ENCODE data around the gene LRGUK. TPM values are rescaled to one million over a fixed set of nuclear protein-coding genes. Genes with fewer than 3 reads are reported as not detected.

Gene LRGUK
- total and polyA plus RNA-seq, 2 experiments from 2014 or later: 2.4 to 7.1 TPM

GRCh38 chr7:134246761-134247160 lies 119.6 kb downstream of the LRGUK start:
- ATAC-seq (no peak), DNase-seq (ENCODE audit: low spot score) (no peak)
- Histone ChIP-seq H3K79me2 (replicated peaks; ENCODE audit: insufficient read depth) (no peaks in the 10 kb centered on the region), H3K4me2 (no peak overlapping the region), H3F3A (replicated peaks; ENCODE audit: low read depth) (no peaks in the 10 kb centered on the region), H3K36me3 (ENCODE audit: insufficient read depth) (no peaks in the 10 kb centered on the region), H3K4me1 (ENCODE audit: insufficient read depth) (no peaks in the 10 kb centered on the region), H3K4me3 (no peak overlapping the region), H3K27ac (ENCODE audit: low read depth) (no peak overlapping the region), H3K9me2 (ENCODE audit: insufficient read depth) (0 out of 2 replicates have a peak, but pooled peaks cover under 1% of the 10 kb centered on the region), H3K27me3 (ENCODE audit: insufficient read depth) (no peaks in the 10 kb centered on the region), H4K20me1 (replicated peaks; ENCODE audit: insufficient read depth) (no peaks in the 10 kb centered on the region), H2AFZ (no peak overlapping the region)
- Mint-ChIP-seq H3K4me1 (peaks cover 3% of the 10 kb centered on the region; the same call in 2 of the 3 replicates), H3K9me3 (peaks cover 16% of the 10 kb centered on the region; the same call in 2 of the 3 replicates), H3K36me3 (ENCODE audit: low read depth) (no peaks in the 10 kb centered on the region), H3K4me3 (no peak overlapping the region), H3K27me3 (ENCODE audit: insufficient read depth, low read depth, poor library complexity) (no peaks in the 10 kb centered on the region), H3K27ac (no peak overlapping the region)
- no peak for TF ChIP-seq STAT1 (IDR thresholded peaks at IDR 0.05; ENCODE audit: unreplicated experiment)
- no peak for TF ChIP-seq EZH2phosphoT487 (IDR thresholded peaks at IDR 0.05; ENCODE audit: unreplicated experiment)
- TF ChIP-seq ETS1 (IDR thresholded peaks at IDR 0.05): no peak
- TF ChIP-seq ZNF114 (CRISPR knock-in tag; IDR thresholded peaks at IDR 0.05): no peak

- H3K27ac ChIP-seq (ENCODE audit: low read depth): no peak overlapping the region
- H3K9me2 ChIP-seq (ENCODE audit: insufficient read depth): no peaks in the 10 kb centered on the region
- no peak overlapping the region for H2AFZ ChIP-seq
- DNase-seq (ENCODE audit: low spot score): no peak
- Mint-ChIP-seq H3K27me3 (ENCODE audit: insufficient read depth, low read depth, poor library complexity) (no peaks in the 10 kb centered on the region), H3K27ac (no peak overlapping the region), H3K36me3 (ENCODE audit: low read depth) (no peaks in the 10 kb centered on the region), H3K4me1 (peaks cover 3% of the 10 kb centered on the region; the same call in 2 of the 3 replicates), H3K9me3 (peaks cover 5% of the 10 kb centered on the region; the same call in 2 of the 3 replicates), H3K4me3 (no peak overlapping the region)
- no peaks in the 10 kb centered on the region for H3K27me3 ChIP-seq (ENCODE audit: insufficient read depth)
- no peaks in the 10 kb centered on the region for H3K36me3 ChIP-seq (ENCODE audit: insufficient read depth)
- no peaks in the 10 kb centered on the region for H3K4me1 ChIP-seq (ENCODE audit: insufficient read depth)
- TF ChIP-seq EZH2 (IDR thresholded peaks at IDR 0.05; ENCODE audit: low read depth, unreplicated experiment) (no peak), STAT1 (IDR thresholded peaks at IDR 0.05; ENCODE audit: unreplicated experiment) (no peak), ZNF331 (CRISPR knock-in tag; IDR thresholded peaks at IDR 0.05; ENCODE audit: low read depth) (no peak), REST (IDR thresholded peaks at IDR 0.05; ENCODE audit: unreplicated experiment) (no peak), JUNB (IDR thresholded peaks at IDR 0.05; ENCODE audit: unreplicated experiment) (no peak), CREB1 (CRISPR knock-in tag; IDR thresholded peaks at IDR 0.05; ENCODE audit: low read depth) (no peak), CTCF (conservative IDR thresholded peaks at IDR 0.05; ENCODE audit: low read depth in 2 of 2) (no peak)
- no peaks in the 10 kb centered on the region for H3K79me2 ChIP-seq (replicated peaks; ENCODE audit: insufficient read depth)
- no peak for ATAC-seq
- no peaks in the 10 kb centered on the region for H3F3A ChIP-seq (replicated peaks; ENCODE audit: low read depth)
- no peak overlapping the region for H3K4me2 ChIP-seq
- H4K20me1 ChIP-seq (replicated peaks; ENCODE audit: insufficient read depth): no peaks in the 10 kb centered on the region
- no peak overlapping the region for H3K4me3 ChIP-seq
Observed at GRCh38 chr7:134248196-134248595, 121.1 kb downstream of the LRGUK start.
